ENCODE results near the gene CIAO2B.
A peak's percentile ranks its signal among the peaks of the same experiment; 100 is the strongest.

The CIAO2B gene

DNA sequence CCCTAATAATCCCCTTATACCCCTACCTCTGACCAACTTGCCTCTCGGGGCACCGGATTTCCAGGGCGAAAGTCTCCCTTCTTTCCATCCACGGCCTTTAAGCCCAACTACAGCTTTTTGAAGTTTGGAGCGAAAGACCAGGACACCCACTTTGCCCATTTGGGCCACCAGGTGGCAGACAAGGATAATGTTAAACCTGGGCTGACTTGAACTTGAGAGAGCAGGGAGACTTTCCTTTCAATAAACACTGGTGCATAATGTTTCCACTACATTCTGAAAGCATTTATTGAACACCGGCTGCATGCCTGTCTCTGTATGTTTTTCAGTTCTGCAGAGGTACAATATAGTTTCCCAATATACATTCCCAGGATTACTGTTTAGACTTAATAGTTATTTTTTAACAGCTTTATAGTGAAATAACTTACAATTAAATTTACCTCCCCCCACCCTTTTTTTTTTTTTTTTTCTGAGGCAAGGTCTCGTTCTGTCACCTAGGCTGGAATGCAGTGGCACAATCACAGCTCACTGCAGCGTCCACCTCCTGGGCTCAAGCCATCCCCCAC is 20.0 kb upstream of the CIAO2B start:
- Histone ChIP-seq H3K27me3 (ENCODE audit: control insufficient read depth, insufficient read depth, low read length) (no peaks in the 10 kb centered on the region), H3K9me3 (ENCODE audit: control insufficient read depth, low read length) (no peaks in the 10 kb centered on the region), H3K4me1 (peaks cover 3% of the 10 kb centered on the region), H3K4me2 (ENCODE audit: low read length) (no peak overlapping the region), H3K4me3 (ENCODE audit: low read depth, low read length) (no peak overlapping the region), H3K9ac (no peak overlapping the region), H3K36me3 (ENCODE audit: control insufficient read depth, insufficient read depth, low read length) (no peaks in the 10 kb centered on the region), H3K27ac (no peak overlapping the region), H2AFZ (peak overlapping the region; percentile 35), H3K79me2 (no peaks in the 10 kb centered on the region)
- peak; percentile 84 for TF ChIP-seq CTCF (IDR thresholded peaks at IDR 0.05)

- no peaks in the 10 kb centered on the region for H3K9me3 ChIP-seq (ENCODE audit: control insufficient read depth, low read length)
- no peaks in the 10 kb centered on the region for H3K79me2 ChIP-seq
- H3K4me3 ChIP-seq (ENCODE audit: low read depth, low read length): no peak overlapping the region
- H3K9ac ChIP-seq: no peak overlapping the region
- no peak overlapping the region for H3K27ac ChIP-seq
- H2AFZ ChIP-seq: peak overlapping the region; percentile 35
- H3K36me3 ChIP-seq (ENCODE audit: control insufficient read depth, insufficient read depth, low read length): no peaks in the 10 kb centered on the region
- no peak for TF ChIP-seq CTCF (IDR thresholded peaks at IDR 0.05)
- no peaks in the 10 kb centered on the region for H3K27me3 ChIP-seq (ENCODE audit: control insufficient read depth, insufficient read depth, low read length)
- H3K4me2 ChIP-seq (ENCODE audit: low read length): no peak overlapping the region
- peaks cover 3% of the 10 kb centered on the region for H3K4me1 ChIP-seq
Observed at GRCh38 chr16:66953462-66954096, 19.4 kb upstream of the CIAO2B start.

GRCh38 chr16:66952430-66953110 is 18.4 kb upstream of the CIAO2B start:
- Histone ChIP-seq H3K4me3 (ENCODE audit: low read depth, low read length) (no peak overlapping the region), H3K79me2 (no peaks in the 10 kb centered on the region), H3K27me3 (ENCODE audit: control insufficient read depth, insufficient read depth, low read length) (no peaks in the 10 kb centered on the region), H3K4me2 (ENCODE audit: low read length) (no peak overlapping the region), H3K4me1 (peaks cover 11% of the 10 kb centered on the region), H3K9ac (no peak overlapping the region), H3K27ac (no peak overlapping the region), H3K36me3 (ENCODE audit: control insufficient read depth, insufficient read depth, low read length) (no peaks in the 10 kb centered on the region), H3K9me3 (ENCODE audit: control insufficient read depth, low read length) (no peaks in the 10 kb centered on the region), H2AFZ (no peak overlapping the region)
- TF ChIP-seq CTCF (IDR thresholded peaks at IDR 0.05): no peak

- Histone ChIP-seq H2AFZ (no peak overlapping the region), H3K4me1 (peaks cover 17% of the 10 kb centered on the region), H3K4me3 (ENCODE audit: low read depth, low read length) (no peak overlapping the region), H3K36me3 (ENCODE audit: control insufficient read depth, insufficient read depth, low read length) (no peaks in the 10 kb centered on the region), H3K79me2 (no peaks in the 10 kb centered on the region), H3K4me2 (ENCODE audit: low read length) (no peak overlapping the region), H3K27ac (no peak overlapping the region), H3K9ac (no peak overlapping the region), H3K27me3 (ENCODE audit: control insufficient read depth, insufficient read depth, low read length) (no peaks in the 10 kb centered on the region), H3K9me3 (ENCODE audit: control insufficient read depth, low read length) (no peaks in the 10 kb centered on the region)
- TF ChIP-seq CTCF (IDR thresholded peaks at IDR 0.05): no peak
Observed at GRCh38 chr16:66950971-66951790, 17.0 kb upstream of the CIAO2B start.
